C4-2B (cell line): ENCODE data around the gene AGBL1.

Source experiments
- CTCF ChIP-seq: fragments of 450-650 bp; conservative IDR thresholded peaks from 2 replicates; pipeline ENCODE4 v1.5.1; 2017; ENCODE audit warnings: mild to moderate bottlenecking
- ZFX ChIP-seq: fragments of 450-650 bp; IDR thresholded peaks from 2 replicates; pipeline ENCODE4 v1.6.1; 2017

GRCh38 chr15:86505951-86506350, 426.3 kb downstream of the AGBL1 start:
- TF ChIP-seq CTCF (no peak), ZFX (no peak)
